NOMO-1 treated with dmso at 0.1 percent for 144 hours (cell line): ENCODE results near the gene GGT6.

ENCODE experiments used
- DNase-seq: peaks from one replicate; lab custom pipeline; 2025; ENCODE audit not compliant: unreplicated experiment; lab: John Stamatoyannopoulos, UW

Gene GGT6

GRCh38 chr17:4576729-4577322, 16.4 kb upstream of the GGT6 start:
- DNase-seq: no peak

DNA sequence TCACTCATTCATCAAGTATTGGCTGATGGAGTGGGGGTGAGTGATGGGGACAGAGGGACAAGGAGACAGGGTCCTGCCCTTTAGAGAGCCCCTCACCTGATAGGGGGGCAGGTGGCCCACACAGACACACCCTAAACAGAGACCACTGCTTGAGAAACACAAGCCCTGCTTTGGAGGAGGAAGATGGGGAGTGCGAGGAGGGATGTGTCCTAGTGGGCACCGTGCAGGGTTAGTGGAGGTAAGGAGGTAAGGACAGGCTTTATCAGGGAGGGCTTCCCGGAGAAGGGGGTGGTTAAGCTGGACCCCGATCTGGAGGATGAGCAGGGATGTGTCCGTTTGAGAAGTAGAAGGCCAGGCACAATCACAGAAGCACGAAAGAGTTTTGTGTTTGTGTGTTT, 15.8 kb upstream of the GGT6 start:
- DNase-seq: no peak

GRCh38 chr17:4574448-4575045, 14.2 kb upstream of the GGT6 start:
- no peak for DNase-seq

DNA sequence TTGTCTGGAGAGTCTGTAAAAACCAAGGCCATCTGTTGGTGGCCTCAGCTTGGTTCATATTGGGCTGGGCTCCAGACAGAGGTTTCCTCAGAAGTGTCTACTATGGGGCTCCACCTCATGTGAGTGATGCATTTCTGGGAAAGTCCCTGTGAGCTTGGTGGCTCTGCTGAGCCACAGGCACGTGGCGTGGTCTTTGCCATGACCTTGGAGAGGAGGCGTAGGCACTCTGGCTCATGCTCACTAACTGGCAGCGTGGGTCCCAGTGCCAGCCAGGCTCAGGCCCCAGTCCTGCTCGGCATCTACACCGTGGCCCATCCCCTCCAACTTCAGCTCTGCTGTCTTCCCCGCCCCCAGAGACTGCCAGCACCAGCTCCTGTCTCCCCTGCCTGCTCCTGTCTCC, 13.3 kb upstream of the GGT6 start:
- DNase-seq: no peak

- no peak for DNase-seq
Observed at GRCh38 chr17:4573115-4573514, 12.7 kb upstream of the GGT6 start.

- DNase-seq: no peak
Observed at GRCh38 chr17:4572131-4572530, 11.8 kb upstream of the GGT6 start.

- no peak for DNase-seq
Observed at GRCh38 chr17:4569591-4569990, 9.2 kb upstream of the GGT6 start.

DNA sequence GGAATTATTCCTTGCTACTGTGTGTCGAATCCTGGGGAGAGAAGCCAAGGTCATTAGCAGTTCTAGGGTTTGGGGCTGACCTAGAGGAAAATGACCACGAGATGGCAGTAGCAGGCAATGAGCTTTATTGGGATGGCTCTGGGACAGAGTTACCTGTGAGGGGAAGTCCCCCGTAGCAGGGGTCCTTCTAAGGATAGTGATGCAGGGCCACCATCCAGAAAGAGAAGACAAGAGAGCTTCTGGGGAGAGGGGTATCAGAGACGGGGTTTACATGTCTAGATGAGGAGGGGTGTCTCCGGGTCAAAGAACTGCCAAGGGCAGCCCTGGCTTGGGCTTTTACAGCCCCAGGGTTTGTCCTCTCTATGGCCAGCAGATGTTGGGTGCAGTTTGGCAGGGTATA, 6.4 kb upstream of the GGT6 start:
- DNase-seq: no peak

DNA sequence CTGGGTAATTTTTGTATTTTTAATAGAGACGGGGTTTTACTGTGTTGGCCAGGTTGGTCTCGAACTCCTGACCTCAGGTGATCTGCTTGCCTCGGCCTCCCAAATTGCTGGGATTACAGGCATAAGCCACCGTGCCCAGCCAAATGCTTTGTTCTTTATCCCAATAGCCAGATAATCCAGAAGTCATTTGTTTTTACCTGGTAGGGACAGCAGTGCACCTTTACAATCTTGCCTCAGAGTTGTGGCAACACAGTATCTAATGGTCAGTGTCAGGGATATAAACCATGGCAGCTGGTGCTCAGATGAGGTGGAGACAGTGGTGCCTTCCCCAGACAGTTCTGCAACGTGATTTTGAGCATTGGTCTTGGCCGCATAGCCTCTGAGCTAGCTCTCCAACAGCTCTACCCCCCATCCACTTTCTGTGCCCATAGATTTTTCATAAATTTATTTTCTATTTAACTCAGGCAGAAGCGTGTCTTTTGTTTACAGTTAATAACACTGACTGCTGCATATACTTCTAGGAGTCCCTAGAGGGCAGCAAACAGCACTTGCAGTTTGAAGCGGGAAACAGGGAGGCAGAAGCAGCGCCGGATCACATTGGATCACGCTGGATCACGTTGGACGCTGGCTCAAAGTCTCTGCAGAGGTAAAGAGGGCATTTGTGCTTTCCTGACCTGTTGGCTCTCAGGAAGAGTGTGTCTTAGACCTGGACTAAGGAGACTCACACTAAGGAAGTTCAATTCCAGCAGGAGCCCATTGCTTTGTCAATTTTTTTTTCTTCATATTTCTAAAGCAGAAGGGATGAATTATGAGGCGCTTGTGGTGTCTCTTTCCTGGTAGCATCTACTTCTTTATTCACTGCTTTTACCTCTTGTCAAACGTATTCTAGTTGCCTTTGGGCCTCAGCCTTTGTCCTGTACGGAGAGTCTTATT, 5.1 kb upstream of the GGT6 start:
- peak; percentile 32 for DNase-seq

DNA sequence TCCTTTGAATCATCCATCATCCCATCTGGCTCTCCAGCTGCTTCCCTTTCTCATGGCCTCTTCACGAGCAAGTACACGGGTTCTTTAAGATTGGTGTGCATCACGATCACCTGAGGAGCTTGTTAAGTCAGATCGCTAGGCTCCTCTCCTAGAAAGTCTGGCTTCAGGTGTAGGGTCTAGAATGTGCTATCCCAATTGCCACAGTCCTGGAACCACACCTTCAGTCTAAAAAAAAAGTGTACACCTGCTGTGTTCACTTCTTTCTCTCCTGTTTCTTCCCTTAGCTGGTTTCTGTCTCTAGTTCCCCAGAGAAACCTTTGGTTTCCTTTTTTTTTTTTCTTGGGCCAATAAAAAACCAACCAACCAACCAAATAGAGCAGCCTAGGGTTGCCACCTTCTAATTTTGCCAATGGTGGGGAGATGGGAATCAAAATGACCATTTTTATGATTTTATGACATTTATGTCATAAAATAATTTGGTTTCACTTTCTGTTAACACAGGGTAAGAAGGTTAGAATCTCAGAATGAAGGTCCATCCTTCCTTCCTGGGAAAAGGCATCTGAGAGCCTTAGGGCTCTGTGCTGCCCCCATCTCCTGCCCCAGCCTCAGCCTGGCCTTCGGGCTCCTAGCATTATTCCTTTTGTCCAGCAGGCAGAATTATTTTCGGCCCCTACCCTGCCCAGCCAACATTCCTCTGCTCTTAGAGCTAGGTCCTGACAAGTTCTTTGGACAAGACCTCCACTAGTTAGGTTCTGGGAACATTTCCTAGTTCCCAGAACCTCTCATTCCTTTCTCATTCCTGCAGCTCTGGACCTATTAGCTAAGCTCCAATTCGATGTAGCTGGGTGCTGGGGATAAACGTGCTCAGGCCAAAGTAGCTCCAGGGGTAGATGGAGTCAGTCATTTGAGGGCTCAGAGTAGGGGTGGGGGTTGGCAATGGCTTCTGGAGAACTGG, 1.9 kb upstream of the GGT6 start:
- DNase-seq: no peak

DNA sequence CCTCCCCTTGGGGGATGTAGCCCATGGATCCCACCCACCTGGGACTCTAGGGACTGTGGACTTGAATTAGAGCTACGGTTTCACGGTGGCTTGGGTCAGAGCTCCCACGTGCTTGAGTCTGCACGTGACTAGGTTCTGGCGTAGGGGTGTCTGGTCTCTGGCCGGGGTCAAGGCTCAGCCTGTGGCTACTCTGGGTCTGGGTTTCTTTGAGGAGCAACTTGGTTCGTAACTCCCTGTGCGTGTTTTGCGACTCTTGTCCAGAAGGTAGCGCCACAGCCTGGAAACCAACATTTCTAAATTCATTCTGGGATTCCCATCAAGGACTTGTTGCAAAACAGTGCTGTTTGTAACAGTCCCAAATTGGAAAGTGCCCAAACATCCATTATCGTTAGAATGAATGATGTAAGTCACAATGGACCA, 470 bp upstream of the GGT6 start:
- no peak for DNase-seq

GRCh38 chr17:4559966-4560365, 411 bp downstream of the GGT6 start:
- DNase-seq: no peak

- DNase-seq: no peak
Observed at GRCh38 chr17:4559139-4559791, 1.1 kb downstream of the GGT6 start.

- no peak for DNase-seq
Observed at GRCh38 chr17:4558347-4558971, 1.9 kb downstream of the GGT6 start.

GRCh38 chr17:4557626-4558346, 2.6 kb downstream of the GGT6 start:
- no peak for DNase-seq

GRCh38 chr17:4556996-4557395, 3.4 kb downstream of the GGT6 start:
- no peak for DNase-seq

- DNase-seq: no peak
Observed at GRCh38 chr17:4555873-4556759, 4.3 kb downstream of the GGT6 start.

GRCh38 chr17:4554997-4555799, 5.2 kb downstream of the GGT6 start, which contains the start of gene MYBBP1A:
TSS of gene MYBBP1A (minus strand) at chr17:4555384. CDS start at chr17:4555324, 60 bp downstream.
- DNase-seq: peak; percentile 93
